Gastrocnemius medialis (tissue), 4 donors: Measurements from ENCODE around the gene EEFSEC. TPM values are rescaled to one million over a fixed set of nuclear protein-coding genes. Genes with fewer than 3 reads are reported as not detected.
A peak's percentile ranks its signal among the peaks of the same experiment; 100 is the strongest.

Experiments used
- ATAC-seq, 2 donors: fragments of 150-250 bp; one replicate each; pipeline ENCODE4 v1.9.1; 2016
- DNase-seq, 2 donors: peaks; one replicate each; pipeline ENCODE4 v3.0.0-alpha.2; 2019
- H3K27ac ChIP-seq, 4 donors: fragments of 200-600 bp; sonication (generic); 1 replicate in 1 of 4; 2 replicates in 3 of 4; pipeline ENCODE4 v1.5.1; 2016 to 2018; ENCODE audit warnings: mild to moderate bottlenecking in 2 of 4, moderate library complexity in 1 of 4
- H3K27me3 ChIP-seq, 3 donors: fragments of 200-600 bp; sonication (generic) in 2 of 3; 1 replicate in 1 of 3; 2 replicates in 2 of 3; pipeline versions ENCODE4 v1.5.1 to v1.6.0; 2016 to 2019; ENCODE audit warnings: mild to moderate bottlenecking in 1 of 3, moderate library complexity in 1 of 3
- H3K36me3 ChIP-seq, 2 donors: fragments of 200-600 bp; sonication (generic) in 1 of 2; one replicate each; pipeline ENCODE4 v1.5.1; 2017 to 2018
- H3K4me1 ChIP-seq, 2 donors: fragments of 200-600 bp; sonication (generic) in 1 of 2; one replicate each; pipeline ENCODE4 v1.5.1; 2016 to 2017; ENCODE audit warnings: mild to moderate bottlenecking in 2 of 2
- H3K4me3 ChIP-seq, 4 donors: fragments of 200-600 bp; sonication (generic) in 3 of 4; 1 replicate in 1 of 4; 2 replicates in 3 of 4; pipeline ENCODE4 v1.5.1; 2016 to 2019; ENCODE audit warnings: mild to moderate bottlenecking in 2 of 4
- H3K9me3 ChIP-seq, 3 donors: fragments of 200-600 bp; sonication (generic) in 2 of 3; 1 replicate in 1 of 3; 2 replicates in 2 of 3; pipeline ENCODE4 v1.5.1; 2016 to 2019
- POLR2A ChIP-seq, 2 donors: fragments of 450-650 bp; IDR thresholded peaks; one replicate each; pipeline ENCODE4 v1.6.1; 2017; ENCODE audit warnings: antibody characterized with exemption in 2 of 2, mild to moderate bottlenecking in 2 of 2, moderate library complexity in 2 of 2
- in situ Hi-C, 4 donors: fragments of 200-750 bp; cut with MboI; loops; one replicate each; pipeline versions ENCODE4 v1.15.0 to v1.8.0; 2017; ENCODE audit warnings: low sequenced_read_pairs in 4 of 4
- intact Hi-C: fragments of 100-400 bp; cut with DNase I; formaldehyde crosslinking; loops from one replicate; pipeline ENCODE4 v1.15.1; 2023; ENCODE audit warnings: low total_unique reads
- total RNA-seq, 4 donors: library from RNA; depleted of rRNA; stranded (reverse); fragments of >200 nt; gene quantifications; one replicate each; pipeline versions ENCODE4 v1.1.0 to v1.2.3, GENCODE V29; 2016
- TF ChIP-seq, protein P1 (sequence below), 5 experiments: fragments of 450-650 bp in 3 of 5; fragments of 200-600 bp in 2 of 5; sonication (generic) in 2 of 5; IDR thresholded peaks in 4 of 5; conservative IDR thresholded peaks in 1 of 5; 1 replicate in 4 of 5; 2 replicates in 1 of 5; pipeline ENCODE4 v1.5.1; 2016 to 2019; ENCODE audit warnings: antibody characterized with exemption in 5 of 5, mild to moderate bottlenecking in 3 of 5, moderate library complexity in 3 of 5

Gene EEFSEC
- total RNA-seq, 4 donors from 2014 or later: 21.0 to 29.4 (median 23.4) TPM

DNA sequence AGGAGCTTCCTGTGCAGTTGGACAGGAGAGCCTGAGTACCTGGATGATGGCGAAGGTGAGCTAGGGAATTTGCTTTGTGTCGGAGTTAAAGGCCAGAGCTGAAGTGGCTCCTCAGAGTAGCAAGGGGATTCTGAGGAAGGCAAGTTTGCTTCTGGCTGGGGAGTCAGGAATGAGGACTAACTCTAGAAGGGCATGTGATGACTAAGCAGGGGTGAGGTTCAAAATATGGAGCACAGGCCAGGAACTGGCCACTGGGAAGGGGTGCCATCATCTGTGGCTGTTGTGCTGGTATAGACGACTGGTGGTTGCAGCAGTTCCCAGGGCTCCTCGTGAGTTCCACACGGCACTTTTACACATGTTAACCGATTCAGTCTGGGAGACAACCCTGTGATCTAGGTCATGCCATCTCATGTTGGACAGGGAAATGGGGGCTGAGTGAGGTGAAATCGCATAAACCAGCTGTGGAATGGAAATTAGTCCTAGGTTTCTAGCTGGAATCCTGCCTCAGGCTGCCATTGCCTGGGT lies 100.8 kb downstream of the EEFSEC start:
- no peak for TF ChIP-seq POLR2A (IDR thresholded peaks at IDR 0.05)
- TF ChIP-seq, protein P1, sequence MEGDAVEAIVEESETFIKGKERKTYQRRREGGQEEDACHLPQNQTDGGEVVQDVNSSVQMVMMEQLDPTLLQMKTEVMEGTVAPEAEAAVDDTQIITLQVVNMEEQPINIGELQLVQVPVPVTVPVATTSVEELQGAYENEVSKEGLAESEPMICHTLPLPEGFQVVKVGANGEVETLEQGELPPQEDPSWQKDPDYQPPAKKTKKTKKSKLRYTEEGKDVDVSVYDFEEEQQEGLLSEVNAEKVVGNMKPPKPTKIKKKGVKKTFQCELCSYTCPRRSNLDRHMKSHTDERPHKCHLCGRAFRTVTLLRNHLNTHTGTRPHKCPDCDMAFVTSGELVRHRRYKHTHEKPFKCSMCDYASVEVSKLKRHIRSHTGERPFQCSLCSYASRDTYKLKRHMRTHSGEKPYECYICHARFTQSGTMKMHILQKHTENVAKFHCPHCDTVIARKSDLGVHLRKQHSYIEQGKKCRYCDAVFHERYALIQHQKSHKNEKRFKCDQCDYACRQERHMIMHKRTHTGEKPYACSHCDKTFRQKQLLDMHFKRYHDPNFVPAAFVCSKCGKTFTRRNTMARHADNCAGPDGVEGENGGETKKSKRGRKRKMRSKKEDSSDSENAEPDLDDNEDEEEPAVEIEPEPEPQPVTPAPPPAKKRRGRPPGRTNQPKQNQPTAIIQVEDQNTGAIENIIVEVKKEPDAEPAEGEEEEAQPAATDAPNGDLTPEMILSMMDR (IDR thresholded peaks at IDR 0.05 in 4 of 5, conservative IDR thresholded peaks at IDR 0.05 in 1 of 5): no peak
- no peak for DNase-seq
- Histone ChIP-seq H3K4me3 (no peak overlapping the region), H3K9me3 (no peaks in the 10 kb centered on the region), H3K27me3 (no peaks in the 10 kb centered on the region), H3K36me3 (peaks cover 0 to 13% of the 10 kb centered on the region in 2 donors), H3K4me1 (peaks cover 14 to 15% of the 10 kb centered on the region in 2 donors), H3K27ac (no peak overlapping the region)
- ATAC-seq: peak in 1 of 2 donors; percentile 30
- intact Hi-C loops: no loop called here
- in situ Hi-C loops: no loop called here

DNA sequence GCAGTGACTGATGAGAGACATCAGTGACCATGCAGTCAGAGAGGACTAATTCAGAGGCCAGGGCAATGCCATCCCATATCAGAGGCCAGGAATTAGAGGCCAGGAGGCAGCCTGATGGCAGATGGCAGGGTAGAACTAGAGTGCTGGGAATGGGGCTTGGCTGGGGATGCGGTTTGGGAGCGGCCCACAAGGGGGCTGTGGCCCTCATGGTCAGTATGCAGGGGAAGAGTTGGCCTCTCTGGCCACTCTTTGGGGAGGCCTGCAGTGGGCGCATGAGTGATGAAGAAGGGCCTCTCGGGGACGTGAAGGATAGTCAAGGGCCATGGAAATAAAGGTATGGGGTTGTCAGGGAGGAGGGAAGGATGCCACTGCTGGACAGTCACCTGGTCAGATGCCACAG lies 101.7 kb downstream of the EEFSEC start:
- no peak overlapping the region for H3K4me3 ChIP-seq
- peaks cover 0 to 6% of the 10 kb centered on the region in 2 donors for H3K36me3 ChIP-seq
- H3K9me3 ChIP-seq: no peaks in the 10 kb centered on the region
- ATAC-seq (no peak), DNase-seq (no peak)
- intact Hi-C loops: no loop called here
- no peak for TF ChIP-seq POLR2A (IDR thresholded peaks at IDR 0.05)
- TF ChIP-seq, protein P1 (IDR thresholded peaks at IDR 0.05 in 4 of 5, conservative IDR thresholded peaks at IDR 0.05 in 1 of 5): no peak
- peaks cover 14 to 15% of the 10 kb centered on the region in 2 donors for H3K4me1 ChIP-seq
- no peak overlapping the region for H3K27ac ChIP-seq
- H3K27me3 ChIP-seq: no peaks in the 10 kb centered on the region
- in situ Hi-C loops: no loop called here

DNA sequence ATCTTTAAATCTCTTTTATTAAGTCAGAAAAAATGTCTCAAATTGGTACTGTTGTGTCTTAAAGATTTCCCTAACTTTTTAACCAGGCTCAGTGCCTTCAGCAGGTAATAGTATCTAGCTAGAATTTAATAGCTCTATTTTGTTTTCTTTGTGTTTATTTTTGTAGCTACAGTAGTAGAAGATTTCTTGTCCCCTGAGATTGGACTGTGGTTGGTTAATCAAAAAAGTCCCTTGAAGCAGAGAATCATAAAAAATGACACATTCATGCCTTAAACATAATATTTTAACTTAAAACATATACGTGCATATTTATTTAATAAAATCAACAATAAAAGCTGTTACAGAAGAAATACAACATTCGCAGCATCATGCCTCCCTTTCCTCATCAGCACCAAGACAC lies 102.8 kb downstream of the EEFSEC start:
- TF ChIP-seq POLR2A (IDR thresholded peaks at IDR 0.05): no peak
- TF ChIP-seq, protein P1 (IDR thresholded peaks at IDR 0.05 in 4 of 5, conservative IDR thresholded peaks at IDR 0.05 in 1 of 5): no peak
- ATAC-seq (no peak), DNase-seq (no peak)
- H3K4me3 ChIP-seq: no peak overlapping the region
- H3K9me3 ChIP-seq: no peaks in the 10 kb centered on the region
- no peaks in the 10 kb centered on the region for H3K36me3 ChIP-seq
- no peak overlapping the region for H3K27ac ChIP-seq
- in situ Hi-C loops: no loop called here
- H3K27me3 ChIP-seq: no peaks in the 10 kb centered on the region
- peaks cover 14 to 15% of the 10 kb centered on the region in 2 donors for H3K4me1 ChIP-seq
- intact Hi-C loops: no loop called here

DNA sequence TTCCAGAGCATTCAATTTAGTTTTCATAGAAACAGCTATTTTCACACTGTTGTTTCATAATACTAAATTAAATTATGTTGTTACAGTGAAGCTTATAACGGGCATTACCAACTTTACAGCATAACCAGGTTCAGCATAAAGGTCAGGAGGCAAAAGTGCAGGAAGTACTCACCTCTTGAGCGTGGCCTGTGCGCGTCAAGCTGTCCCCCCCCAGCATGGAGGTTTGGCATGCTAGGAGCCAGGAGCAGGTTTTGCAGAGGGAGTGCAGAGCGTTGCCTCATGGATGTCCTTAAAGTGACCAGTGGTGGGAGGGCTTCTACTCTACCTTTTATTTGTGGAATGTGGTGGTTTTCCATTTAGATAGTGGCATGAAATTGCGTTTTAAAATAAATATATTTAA lies 104.4 kb downstream of the EEFSEC start:
- in situ Hi-C loops: no loop called here
- no peaks in the 10 kb centered on the region for H3K9me3 ChIP-seq
- intact Hi-C loops: no loop called here
- TF ChIP-seq, protein P1 (IDR thresholded peaks at IDR 0.05 in 4 of 5, conservative IDR thresholded peaks at IDR 0.05 in 1 of 5): no peak
- no peak for TF ChIP-seq POLR2A (IDR thresholded peaks at IDR 0.05)
- H3K27me3 ChIP-seq: no peaks in the 10 kb centered on the region
- no peak overlapping the region for H3K27ac ChIP-seq
- H3K4me1 ChIP-seq: peaks cover 14 to 15% of the 10 kb centered on the region in 2 donors
- peaks cover 0 to 6% of the 10 kb centered on the region in 2 donors for H3K36me3 ChIP-seq
- no peak overlapping the region for H3K4me3 ChIP-seq
- ATAC-seq (no peak), DNase-seq (no peak)

DNA sequence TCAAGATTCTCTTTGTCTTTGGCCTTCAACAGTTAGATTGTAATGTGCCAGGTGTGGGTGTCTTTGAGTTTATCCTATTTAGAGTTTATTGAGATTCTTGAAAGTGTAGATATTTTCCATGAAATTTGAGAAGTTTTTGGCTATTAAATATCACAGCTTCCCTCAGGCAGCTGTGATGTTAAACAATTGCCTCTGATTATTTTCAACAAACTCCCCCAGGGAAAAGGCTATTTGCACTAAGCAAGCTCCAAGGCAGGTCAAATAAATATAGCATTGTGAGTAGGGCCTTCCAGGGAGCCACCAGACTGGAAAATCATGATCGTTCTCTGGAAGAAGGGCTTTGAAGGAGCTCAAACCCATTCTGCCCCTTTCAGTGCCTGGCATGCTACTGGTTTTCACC lies 107.0 kb downstream of the EEFSEC start:
- Histone ChIP-seq H3K36me3 (peaks cover 0 to 6% of the 10 kb centered on the region in 2 donors), H3K9me3 (no peaks in the 10 kb centered on the region), H3K27ac (no peak overlapping the region), H3K4me3 (no peak overlapping the region), H3K4me1 (no peaks in the 10 kb centered on the region), H3K27me3 (no peaks in the 10 kb centered on the region)
- ATAC-seq: no peak
- intact Hi-C loops (no loop called here), in situ Hi-C loops (no loop called here)
- no peak for DNase-seq
- TF ChIP-seq, protein P1 (IDR thresholded peaks at IDR 0.05 in 4 of 5, conservative IDR thresholded peaks at IDR 0.05 in 1 of 5): no peak
- TF ChIP-seq POLR2A (IDR thresholded peaks at IDR 0.05): no peak
